Prostate gland (tissue), 2 donors: ENCODE results near the gene GPR157. TPM values are rescaled to one million over a fixed set of nuclear protein-coding genes. Genes with fewer than 3 reads are reported as not detected.

Experiments
- DNase-seq: peaks from one replicate; pipeline ENCODE4 v3.0.0-alpha.2; 2019; ENCODE audit warnings: low spot score
- H3K27ac ChIP-seq, 2 donors: fragments of 200-600 bp; sonication (generic); 2 replicates each; pipeline ENCODE4 v1.5.1; 2017 to 2019
- H3K27me3 ChIP-seq: fragments of 200-600 bp; sonication (generic); replicated peaks from 2 replicates; pipeline ENCODE4 v1.5.1; 2019; ENCODE audit not compliant: insufficient read depth
- H3K36me3 ChIP-seq, 2 donors: fragments of 200-600 bp; sonication (generic); 1 replicate in 1 of 2; 2 replicates in 1 of 2; pipeline versions ENCODE4 v1.5.1 to v1.8.1; 2017 to 2019
- H3K4me1 ChIP-seq: fragments of 200-600 bp; sonication (generic); replicated peaks from 2 replicates; pipeline ENCODE4 v1.5.1; 2019
- H3K4me3 ChIP-seq, 2 donors: fragments of 200-600 bp; sonication (generic); 2 replicates each; pipeline ENCODE4 v1.5.1; 2017 to 2019
- H3K9me3 ChIP-seq: fragments of 200-600 bp; sonication (generic); 2 replicates; pipeline ENCODE4 v1.5.1; 2017
- POLR2A ChIP-seq: fragments of 450-650 bp; IDR thresholded peaks from one replicate; pipeline ENCODE4 v1.6.1; 2016; ENCODE audit warnings: antibody characterized with exemption, mild to moderate bottlenecking
- POLR2AphosphoS5 ChIP-seq: sonication (generic); formaldehyde crosslinking; IDR thresholded peaks from one replicate; pipeline ENCODE4 v1.6.1; 2017; ENCODE audit warnings: antibody characterized with exemption
- WGBS: methylation state at CpG from one replicate; pipeline ENCODE4 v1.1.5; 2018; 5-methylcytosine and 5-hydroxymethylcytosine counted together
- intact Hi-C: fragments of 100-400 bp; cut with DNase I; formaldehyde crosslinking; loops from one replicate; pipeline ENCODE4 v1.14.2; 2022
- total RNA-seq, 2 donors: library from RNA; depleted of rRNA; stranded (reverse); fragments of >200 nt; gene quantifications; one replicate each; pipeline ENCODE4 v1.1.0, GENCODE V29; 2016
- TF ChIP-seq, protein P1 (sequence below), 4 experiments: fragments of 200-600 bp in 2 of 4; fragments of 450-650 bp in 2 of 4; sonication (generic) in 2 of 4; IDR thresholded peaks; 1 replicate in 3 of 4; 2 replicates in 1 of 4; pipeline ENCODE4 v1.5.1; 2016 to 2019; ENCODE audit warnings: antibody characterized with exemption in 4 of 4, mild to moderate bottlenecking in 2 of 4, moderate library complexity in 2 of 4

Gene GPR157
- total RNA-seq, 2 donors from 2014 or later = 5.6 to 10.7 TPM

DNA sequence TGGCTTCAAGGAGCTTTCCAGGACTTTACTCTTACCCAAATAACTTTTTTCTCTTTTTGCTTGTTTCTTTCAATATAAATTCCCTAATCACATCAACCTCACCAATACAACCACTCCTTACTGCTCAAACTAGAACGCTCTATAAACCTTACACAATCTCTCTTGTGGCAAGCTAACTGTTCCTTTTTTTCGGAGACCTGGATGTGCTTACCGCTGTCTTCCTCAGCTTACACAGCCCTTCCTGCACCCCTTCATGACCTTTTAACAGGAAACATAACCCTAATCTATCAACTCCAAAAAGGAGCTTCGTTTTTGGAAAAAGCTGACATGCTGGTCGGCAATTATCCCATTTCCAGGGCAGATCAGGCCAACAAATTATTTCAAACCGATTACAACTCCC is 35.3 kb downstream of the GPR157 start:
- 71% methylated on average over 6 of the region's 6 CpGs for WGBS
- TF ChIP-seq POLR2AphosphoS5 (no peak), POLR2A (no peak)
- TF ChIP-seq, protein P1, sequence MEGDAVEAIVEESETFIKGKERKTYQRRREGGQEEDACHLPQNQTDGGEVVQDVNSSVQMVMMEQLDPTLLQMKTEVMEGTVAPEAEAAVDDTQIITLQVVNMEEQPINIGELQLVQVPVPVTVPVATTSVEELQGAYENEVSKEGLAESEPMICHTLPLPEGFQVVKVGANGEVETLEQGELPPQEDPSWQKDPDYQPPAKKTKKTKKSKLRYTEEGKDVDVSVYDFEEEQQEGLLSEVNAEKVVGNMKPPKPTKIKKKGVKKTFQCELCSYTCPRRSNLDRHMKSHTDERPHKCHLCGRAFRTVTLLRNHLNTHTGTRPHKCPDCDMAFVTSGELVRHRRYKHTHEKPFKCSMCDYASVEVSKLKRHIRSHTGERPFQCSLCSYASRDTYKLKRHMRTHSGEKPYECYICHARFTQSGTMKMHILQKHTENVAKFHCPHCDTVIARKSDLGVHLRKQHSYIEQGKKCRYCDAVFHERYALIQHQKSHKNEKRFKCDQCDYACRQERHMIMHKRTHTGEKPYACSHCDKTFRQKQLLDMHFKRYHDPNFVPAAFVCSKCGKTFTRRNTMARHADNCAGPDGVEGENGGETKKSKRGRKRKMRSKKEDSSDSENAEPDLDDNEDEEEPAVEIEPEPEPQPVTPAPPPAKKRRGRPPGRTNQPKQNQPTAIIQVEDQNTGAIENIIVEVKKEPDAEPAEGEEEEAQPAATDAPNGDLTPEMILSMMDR (IDR thresholded peaks at IDR 0.05) = no peak
- no peak for DNase-seq
- H3K36me3 ChIP-seq = no peaks in the 10 kb centered on the region
- H3K27me3 ChIP-seq = no peaks in the 10 kb centered on the region
- intact Hi-C loops = loop anchor here (5.0 kb wide), 1 partner anchor 66 kb away; the partner anchor contains the start of gene SLC2A7
- no peaks in the 10 kb centered on the region for H3K9me3 ChIP-seq
- no peak overlapping the region for H3K27ac ChIP-seq
- H3K4me1 ChIP-seq = no peaks in the 10 kb centered on the region
- H3K4me3 ChIP-seq = no peak overlapping the region

DNA sequence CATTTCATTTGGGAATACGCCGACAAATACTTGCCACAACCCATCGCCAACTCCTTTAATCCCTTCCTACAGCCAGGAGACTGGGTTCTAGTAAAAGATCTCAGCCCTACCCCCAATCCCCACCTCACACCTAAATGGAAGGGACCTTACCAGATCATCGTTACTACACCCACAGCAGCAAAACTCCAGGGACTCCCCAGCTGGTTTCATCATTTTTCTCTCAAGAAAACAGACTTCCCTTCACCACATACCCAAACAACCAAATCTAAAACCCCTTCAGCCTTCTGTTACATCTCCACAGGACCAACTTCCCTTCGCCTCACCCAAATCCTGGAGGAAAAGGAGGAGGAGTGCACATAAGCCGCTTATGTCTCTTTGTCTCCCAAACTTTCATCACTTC is 35.8 kb downstream of the GPR157 start:
- Histone ChIP-seq H3K4me1 (no peaks in the 10 kb centered on the region), H3K27ac (no peak overlapping the region), H3K27me3 (no peaks in the 10 kb centered on the region), H3K36me3 (no peaks in the 10 kb centered on the region), H3K4me3 (no peak overlapping the region), H3K9me3 (no peaks in the 10 kb centered on the region)
- TF ChIP-seq POLR2A = no peak
- TF ChIP-seq, protein P1 (IDR thresholded peaks at IDR 0.05) = no peak
- TF ChIP-seq POLR2AphosphoS5 = no peak
- WGBS = 83% methylated on average over 6 of the region's 6 CpGs
- DNase-seq = no peak
- intact Hi-C loops = loop anchor here (5.0 kb wide), 1 partner anchor 66 kb away; the partner anchor contains the start of gene SLC2A7

DNA sequence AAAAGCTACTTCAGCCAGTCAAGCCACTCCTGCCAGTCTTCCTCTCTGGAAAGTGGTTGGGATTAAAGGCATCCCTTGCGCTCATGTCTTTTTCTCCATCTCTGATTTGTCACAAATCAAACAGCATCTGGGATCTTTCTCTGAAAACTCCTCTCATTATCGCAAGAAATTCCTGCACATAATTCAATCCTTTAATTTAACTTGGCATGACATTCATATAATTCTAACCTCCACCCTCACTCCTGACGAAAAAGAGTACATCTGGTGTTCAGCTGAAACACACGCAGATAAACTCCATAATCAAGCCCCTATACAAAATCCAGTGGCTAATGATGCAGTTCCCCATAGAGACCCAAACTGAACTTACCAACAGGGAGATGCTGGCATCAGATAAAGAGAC is 40.1 kb downstream of the GPR157 start:
- Histone ChIP-seq H3K9me3 (no peaks in the 10 kb centered on the region), H3K27ac (no peak overlapping the region), H3K4me3 (no peak overlapping the region), H3K27me3 (no peaks in the 10 kb centered on the region), H3K4me1 (no peaks in the 10 kb centered on the region), H3K36me3 (no peaks in the 10 kb centered on the region)
- TF ChIP-seq POLR2AphosphoS5 (no peak), POLR2A (no peak)
- TF ChIP-seq, protein P1 (IDR thresholded peaks at IDR 0.05) = no peak
- DNase-seq = no peak
- WGBS = 79% methylated on average over 4 of the region's 4 CpGs
- intact Hi-C loops = no loop called here

DNA sequence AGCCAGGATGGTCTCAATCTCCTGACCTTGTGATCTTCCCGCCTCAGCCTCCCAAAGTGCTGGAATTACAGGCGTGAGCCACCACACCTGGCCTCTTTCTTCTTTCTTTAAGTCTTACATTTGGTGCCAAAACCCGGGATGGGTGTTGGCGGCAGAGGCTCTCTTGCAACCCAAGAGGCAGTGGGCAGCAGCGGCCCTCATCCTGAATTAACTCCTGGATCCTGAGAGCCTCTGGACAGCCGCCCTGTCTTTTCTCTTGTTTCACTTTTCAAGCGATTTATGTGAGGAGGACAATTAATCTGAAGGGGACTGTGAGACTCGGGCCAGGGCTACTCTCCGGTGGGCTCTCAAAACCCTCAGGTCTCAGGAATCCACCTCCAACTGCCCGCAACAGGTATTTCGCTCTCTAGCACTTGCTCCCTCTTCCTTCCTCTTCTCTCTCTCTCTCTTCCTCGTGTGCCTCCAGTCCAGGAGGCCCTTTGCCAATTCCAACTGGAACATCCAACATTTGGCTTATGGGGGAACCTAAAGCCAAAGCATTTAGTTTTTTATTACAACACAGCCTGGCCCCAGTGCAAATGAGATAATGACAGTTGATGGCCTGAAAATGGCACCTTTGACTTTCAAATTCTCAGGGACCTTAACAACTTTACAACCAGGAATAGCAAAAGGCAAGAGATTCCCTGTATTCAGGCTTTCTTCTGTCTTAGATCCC is 41.3 kb downstream of the GPR157 start:
- WGBS = 81% methylated on average over 12 of the region's 12 CpGs
- H3K36me3 ChIP-seq = no peaks in the 10 kb centered on the region

More for the DNA sequence above, 41.3 kb downstream of the GPR157 start:
- no peak overlapping the region for H3K27ac ChIP-seq
- TF ChIP-seq POLR2A = no peak
- TF ChIP-seq POLR2AphosphoS5 = no peak
- TF ChIP-seq, protein P1 (IDR thresholded peaks at IDR 0.05) = no peak
- no peak for DNase-seq
- H3K9me3 ChIP-seq = no peaks in the 10 kb centered on the region
- no peaks in the 10 kb centered on the region for H3K4me1 ChIP-seq
- intact Hi-C loops = no loop called here
- H3K27me3 ChIP-seq = no peaks in the 10 kb centered on the region
- no peak overlapping the region for H3K4me3 ChIP-seq
